Subcutaneous abdominal adipose tissue (tissue), 5 donors: ENCODE results near the gene PAFAH1B1.

ENCODE experiments used
- H3K27ac ChIP-seq: one replicate; pipeline ENCODE4 v1.7.0; 2013; ENCODE audit warnings: low read depth, mild to moderate bottlenecking, inconsistent platforms, low read length, moderate library complexity
- H3K27me3 ChIP-seq, 5 donors: one replicate each; pipeline ENCODE4 v1.7.0; 2013; ENCODE audit warnings: low read length in 5 of 5, inconsistent platforms in 1 of 5; ENCODE audit not compliant: control insufficient read depth in 5 of 5, insufficient read depth in 4 of 5
- H3K36me3 ChIP-seq, 5 donors: one replicate each; pipeline ENCODE4 v1.7.0; 2013; ENCODE audit warnings: low read length in 5 of 5; ENCODE audit not compliant: control insufficient read depth in 5 of 5, insufficient read depth in 5 of 5
- H3K4me1 ChIP-seq, 5 donors: one replicate each; pipeline ENCODE4 v1.7.0; 2013; ENCODE audit warnings: low read length in 5 of 5, mild to moderate bottlenecking in 3 of 5, moderate library complexity in 1 of 5; ENCODE audit not compliant: control insufficient read depth in 5 of 5, insufficient read depth in 5 of 5
- H3K4me3 ChIP-seq, 5 donors: one replicate each; pipeline ENCODE4 v1.7.0; 2013; ENCODE audit warnings: low read length in 5 of 5, low read depth in 1 of 5
- H3K9ac ChIP-seq, 5 donors: one replicate each; pipeline ENCODE4 v1.7.0; 2013; ENCODE audit warnings: low read length in 5 of 5, mild to moderate bottlenecking in 4 of 5, moderate library complexity in 3 of 5
- H3K9me3 ChIP-seq, 5 donors: one replicate each; pipeline ENCODE4 v1.7.0; 2013; ENCODE audit warnings: low read length in 5 of 5; ENCODE audit not compliant: control insufficient read depth in 5 of 5
- donor health status: healthy.
- donor health status: healthy.
- donor health status: healthy.
- donor health status: healthy.
- donor health status: healthy.

Gene PAFAH1B1

GRCh38 chr17:2593821-2594721 lies 617 bp downstream of the PAFAH1B1 start:
- peak overlapping the region; percentile 84 to 92 (median 89) for H3K4me3 ChIP-seq
- H3K27me3 ChIP-seq = no peaks in the 10 kb centered on the region
- peak overlapping the region; percentile 96 for H3K27ac ChIP-seq
- no peaks in the 10 kb centered on the region for H3K36me3 ChIP-seq
- H3K4me1 ChIP-seq = peaks cover 0 to 48% (median 35%) of the 10 kb centered on the region in 5 donors
- no peaks in the 10 kb centered on the region for H3K9me3 ChIP-seq
- H3K9ac ChIP-seq = peak overlapping the region; percentile 77 to 94 (median 93)

- Histone ChIP-seq H3K27me3 (no peaks in the 10 kb centered on the region), H3K9me3 (no peaks in the 10 kb centered on the region), H3K9ac (peak overlapping the region; percentile 77 to 94 (median 93)), H3K4me1 (peaks cover 0 to 52% (median 40%) of the 10 kb centered on the region in 5 donors), H3K4me3 (peak overlapping the region; percentile 84 to 92 (median 89)), H3K27ac (peak overlapping the region; percentile 96), H3K36me3 (no peaks in the 10 kb centered on the region)
Measured at GRCh38 chr17:2594722-2595599, 1.5 kb downstream of the PAFAH1B1 start.

- Histone ChIP-seq H3K9ac (peak overlapping the region in 4 of 5 donors; percentile 91 to 94 (median 93)), H3K4me1 (peaks cover 0 to 52% (median 40%) of the 10 kb centered on the region in 5 donors), H3K36me3 (no peaks in the 10 kb centered on the region), H3K4me3 (peak overlapping the region; percentile 84 to 92 (median 89)), H3K9me3 (no peaks in the 10 kb centered on the region), H3K27ac (peak overlapping the region; percentile 96), H3K27me3 (no peaks in the 10 kb centered on the region)
Measured at GRCh38 chr17:2595716-2596115, 2.3 kb downstream of the PAFAH1B1 start.

- Histone ChIP-seq H3K36me3 (no peaks in the 10 kb centered on the region), H3K27me3 (no peaks in the 10 kb centered on the region), H3K4me3 (no peak overlapping the region), H3K4me1 (peaks cover 0 to 57% (median 45%) of the 10 kb centered on the region in 5 donors), H3K9ac (no peak overlapping the region), H3K27ac (no peak overlapping the region), H3K9me3 (no peaks in the 10 kb centered on the region)
Measured at GRCh38 chr17:2598166-2598565, 4.7 kb downstream of the PAFAH1B1 start.

GRCh38 chr17:2602597-2603017 lies 9.2 kb downstream of the PAFAH1B1 start:
- H3K9me3 ChIP-seq = no peaks in the 10 kb centered on the region
- H3K4me1 ChIP-seq = peaks cover 0 to 41% (median 25%) of the 10 kb centered on the region in 5 donors
- H3K27me3 ChIP-seq = no peaks in the 10 kb centered on the region
- H3K36me3 ChIP-seq = peaks cover 0 to 9% (median 0%) of the 10 kb centered on the region in 5 donors
- no peak overlapping the region for H3K4me3 ChIP-seq
- no peak overlapping the region for H3K27ac ChIP-seq
- H3K9ac ChIP-seq = no peak overlapping the region

GRCh38 chr17:2608350-2608913 lies 15.0 kb downstream of the PAFAH1B1 start:
- H3K27ac ChIP-seq = no peak overlapping the region
- H3K9me3 ChIP-seq = no peaks in the 10 kb centered on the region
- H3K36me3 ChIP-seq = peaks cover 0 to 9% (median 0%) of the 10 kb centered on the region in 5 donors
- H3K27me3 ChIP-seq = no peaks in the 10 kb centered on the region
- H3K4me1 ChIP-seq = peaks cover 1 to 34% (median 19%) of the 10 kb centered on the region in 5 donors
- no peak overlapping the region for H3K4me3 ChIP-seq
- H3K9ac ChIP-seq = no peak overlapping the region

GRCh38 chr17:2609091-2609490 lies 15.6 kb downstream of the PAFAH1B1 start:
- peaks cover 2 to 35% (median 22%) of the 10 kb centered on the region in 5 donors for H3K4me1 ChIP-seq
- no peak overlapping the region for H3K9ac ChIP-seq
- H3K36me3 ChIP-seq = peaks cover 0 to 9% (median 0%) of the 10 kb centered on the region in 5 donors
- H3K4me3 ChIP-seq = no peak overlapping the region
- no peaks in the 10 kb centered on the region for H3K27me3 ChIP-seq
- H3K27ac ChIP-seq = no peak overlapping the region
- no peaks in the 10 kb centered on the region for H3K9me3 ChIP-seq

- H3K27ac ChIP-seq = no peak overlapping the region
- H3K27me3 ChIP-seq = no peaks in the 10 kb centered on the region
- peaks cover 4 to 38% (median 17%) of the 10 kb centered on the region in 5 donors for H3K4me1 ChIP-seq
- no peaks in the 10 kb centered on the region for H3K9me3 ChIP-seq
- H3K9ac ChIP-seq = no peak overlapping the region
- H3K4me3 ChIP-seq = no peak overlapping the region
- no peaks in the 10 kb centered on the region for H3K36me3 ChIP-seq
Measured at GRCh38 chr17:2610195-2611175, 17.0 kb downstream of the PAFAH1B1 start.

GRCh38 chr17:2611627-2612026 lies 18.2 kb downstream of the PAFAH1B1 start:
- Histone ChIP-seq H3K36me3 (no peaks in the 10 kb centered on the region), H3K4me1 (peaks cover 4 to 29% (median 17%) of the 10 kb centered on the region in 5 donors), H3K27ac (no peak overlapping the region), H3K27me3 (no peaks in the 10 kb centered on the region), H3K9me3 (no peaks in the 10 kb centered on the region), H3K9ac (no peak overlapping the region), H3K4me3 (no peak overlapping the region)
